ENCODE measurements around the gene SNX25.

DNA sequence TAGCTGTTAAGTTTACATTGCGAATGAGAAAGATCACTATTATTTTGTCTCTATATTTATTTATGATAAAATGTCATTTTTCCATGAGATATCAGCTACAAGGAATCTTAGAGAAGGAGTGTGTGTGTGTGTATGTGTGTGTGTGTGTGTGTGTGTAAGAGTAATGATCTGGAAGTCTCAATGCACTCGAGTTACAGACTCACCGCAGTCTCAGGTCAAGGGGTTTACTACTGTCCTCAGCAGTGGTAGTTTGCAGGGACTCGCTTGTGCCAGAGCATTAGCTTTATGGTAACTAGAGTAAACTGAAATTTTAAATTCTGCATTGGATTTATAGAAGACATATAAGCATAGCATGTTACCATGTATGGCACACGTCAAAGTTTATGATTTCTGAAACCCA lies 155.5 kb downstream of the SNX25 start:
- TF ChIP-seq, protein P1, sequence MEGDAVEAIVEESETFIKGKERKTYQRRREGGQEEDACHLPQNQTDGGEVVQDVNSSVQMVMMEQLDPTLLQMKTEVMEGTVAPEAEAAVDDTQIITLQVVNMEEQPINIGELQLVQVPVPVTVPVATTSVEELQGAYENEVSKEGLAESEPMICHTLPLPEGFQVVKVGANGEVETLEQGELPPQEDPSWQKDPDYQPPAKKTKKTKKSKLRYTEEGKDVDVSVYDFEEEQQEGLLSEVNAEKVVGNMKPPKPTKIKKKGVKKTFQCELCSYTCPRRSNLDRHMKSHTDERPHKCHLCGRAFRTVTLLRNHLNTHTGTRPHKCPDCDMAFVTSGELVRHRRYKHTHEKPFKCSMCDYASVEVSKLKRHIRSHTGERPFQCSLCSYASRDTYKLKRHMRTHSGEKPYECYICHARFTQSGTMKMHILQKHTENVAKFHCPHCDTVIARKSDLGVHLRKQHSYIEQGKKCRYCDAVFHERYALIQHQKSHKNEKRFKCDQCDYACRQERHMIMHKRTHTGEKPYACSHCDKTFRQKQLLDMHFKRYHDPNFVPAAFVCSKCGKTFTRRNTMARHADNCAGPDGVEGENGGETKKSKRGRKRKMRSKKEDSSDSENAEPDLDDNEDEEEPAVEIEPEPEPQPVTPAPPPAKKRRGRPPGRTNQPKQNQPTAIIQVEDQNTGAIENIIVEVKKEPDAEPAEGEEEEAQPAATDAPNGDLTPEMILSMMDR (IDR thresholded peaks at IDR 0.05 in 8 of 11, conservative IDR thresholded peaks at IDR 0.05 in 3 of 11): no peak
- no peak for TF ChIP-seq POLR2AphosphoS5 (IDR thresholded peaks at IDR 0.05)
